Panc1 (cell line): ENCODE data around the gene KLC1.

Source experiments
- CTCF ChIP-seq: fragments of 450-650 bp; IDR thresholded peaks from 2 replicates; pipeline ENCODE4 v1.5.1; 2017; ENCODE audit warnings: mild to moderate bottlenecking
- POLR2AphosphoS5 ChIP-seq: IDR thresholded peaks from 2 replicates; pipeline ENCODE4 v1.6.1; 2012; ENCODE audit warnings: mild to moderate bottlenecking, low read depth, low read length, moderate library complexity

GRCh38 chr14:103638594-103638993, 9.6 kb downstream of the KLC1 start:
- TF ChIP-seq CTCF (no peak), POLR2AphosphoS5 (no peak)
